HepG2 (cell line): ENCODE results near the gene DMRTB1. TPM values are rescaled to one million over a fixed set of nuclear protein-coding genes. Genes with fewer than 3 reads are reported as not detected.

Experiments used
- ATAC-seq: fragments of 200-7000 bp; cut with Tn5 transposase; 3 replicates; pipeline ENCODE4 v1.9.1; 2020; ENCODE audit warnings: mild to moderate bottlenecking, moderate library complexity
- BruUV-seq: library from RNA; stranded (reverse); fragments of 400-500 nt; replicated peaks from 2 replicates; lab custom pipeline; 2021; lab: Mats Ljungman, UMichigan
- CTCF ChIA-PET: fragments of 300-600 bp; formaldehyde crosslinking; extraction: SDS; loops from one replicate; lab custom pipeline; 2021; ENCODE audit warnings: low total read pairs, inconsistent platforms, low intra/inter-chr PET ratio; lab: Yijun Ruan, JAX
- POLR2A ChIA-PET: fragments of 350-600 bp; sonication (Branson Sonifier 250); formaldehyde crosslinking; loops from one replicate; lab custom pipeline; 2020; ENCODE audit warnings: antibody characterized with exemption, inconsistent platforms; lab: Yijun Ruan, JAX
- DNase-seq: peaks from one replicate; pipeline ENCODE4 v3.0.0-alpha.2; 2015; ENCODE audit warnings: low spot score
- FAIRE-seq: peaks from 3 replicates; lab custom pipeline; 2011; peaks lifted over from hg19 to GRCh38; lab: Jason Lieb, UNC
- H2AFZ ChIP-seq: one replicate; pipeline ENCODE4 v1.6.1; 2011; ENCODE audit warnings: low read length, inconsistent platforms
- H3K27ac ChIP-seq: fragments of 300-600 bp; 3 replicates; pipeline ENCODE4 v1.8.0; 2011; ENCODE audit warnings: mixed run types, mild to moderate bottlenecking, mixed read lengths, low read length, inconsistent platforms; ENCODE audit not compliant: insufficient read depth; ENCODE audit errors: extremely low read length
- H3K27me3 ChIP-seq, 2 experiments: fragments of 200-600 bp in 1 of 2; 2 replicates in 1 of 2; 3 replicates in 1 of 2; pipeline versions ENCODE4 v1.6.0 to v1.8.0; 2011; ENCODE audit warnings: low read length in 2 of 2, mild to moderate bottlenecking in 2 of 2, moderate library complexity in 2 of 2, inconsistent platforms in 1 of 2; ENCODE audit not compliant: insufficient read depth in 2 of 2, control insufficient read depth in 1 of 2
- H3K36me3 ChIP-seq, 2 experiments: fragments of 200-600 bp in 1 of 2; replicated peaks in 1 of 2; 2 replicates in 1 of 2; 3 replicates in 1 of 2; pipeline versions ENCODE4 v1.5.1 to v1.8.0; 2011; ENCODE audit warnings: low read length in 2 of 2, inconsistent platforms in 1 of 2; ENCODE audit not compliant: insufficient read depth in 2 of 2, control insufficient read depth in 1 of 2
- H3K4me1 ChIP-seq: 2 replicates; pipeline ENCODE4 v1.5.1; 2012; ENCODE audit warnings: low read length, inconsistent platforms; ENCODE audit not compliant: insufficient read depth
- H3K4me2 ChIP-seq: 2 replicates; pipeline ENCODE4 v1.6.0; 2011; ENCODE audit warnings: low read depth, low read length, inconsistent platforms
- H3K4me3 ChIP-seq, 3 experiments: fragments of 200-600 bp in 1 of 3; sonication (generic), shearing (Covaris generic) in 1 of 3; replicated peaks in 1 of 3; 2 replicates each; pipeline ENCODE4 v1.5.1; 2011 to 2016; ENCODE audit warnings: low read length in 3 of 3, inconsistent platforms in 2 of 3, low read depth in 2 of 3, mild to moderate bottlenecking in 2 of 3, control low read depth in 1 of 3, mixed read lengths in 1 of 3; ENCODE audit not compliant: insufficient read depth in 1 of 3
- H3K79me2 ChIP-seq: one replicate; pipeline ENCODE4 v1.6.1; 2011; ENCODE audit warnings: low read length, inconsistent platforms; ENCODE audit not compliant: insufficient read depth
- H3K9ac ChIP-seq: 2 replicates; pipeline ENCODE4 v1.6.0; 2011; ENCODE audit warnings: mild to moderate bottlenecking, low read depth, low read length, inconsistent platforms; ENCODE audit not compliant: insufficient read depth
- H3K9me3 ChIP-seq: 2 replicates; pipeline ENCODE4 v1.5.1; 2012; ENCODE audit warnings: mild to moderate bottlenecking, low read length
- H4K20me1 ChIP-seq: 2 replicates; pipeline ENCODE4 v1.6.0; 2011; ENCODE audit warnings: inconsistent platforms, mild to moderate bottlenecking, low read length, moderate library complexity; ENCODE audit not compliant: insufficient read depth
- BCL3 ChIP-seq: sonication (generic); formaldehyde crosslinking; IDR thresholded peaks from 2 replicates; pipeline ENCODE4 v1.5.1; 2020; ENCODE audit warnings: mild to moderate bottlenecking, missing genetic modification reagents, moderate library complexity
- NCOA5 ChIP-seq: sonication (generic); formaldehyde crosslinking; IDR thresholded peaks from 2 replicates; pipeline ENCODE4 v1.4.0; 2020; ENCODE audit warnings: missing genetic modification reagents
- NR2F6 ChIP-seq, 2 experiments: IDR thresholded peaks; 2 replicates each; pipeline ENCODE4 v1.6.1; 2016; ENCODE audit warnings: antibody characterized with exemption in 1 of 2, mild to moderate bottlenecking in 1 of 2
- SYNCRIP ChIP-seq: fragments of 200-400 bp; formaldehyde crosslinking; IDR thresholded peaks from 2 replicates; pipeline ENCODE4 v1.6.1; 2018; ENCODE audit warnings: mild to moderate bottlenecking, low read depth, low read length; ENCODE audit not compliant: insufficient read depth
- TGIF2 ChIP-seq: IDR thresholded peaks from 2 replicates; pipeline ENCODE4 v1.6.1; 2016; ENCODE audit warnings: control low read depth, missing compliant biosample characterization
- ZNF121 ChIP-seq: sonication (generic); formaldehyde crosslinking; IDR thresholded peaks from 2 replicates; pipeline ENCODE4 v1.5.0; 2020; ENCODE audit warnings: mild to moderate bottlenecking, missing genetic modification reagents
- ZNF337 ChIP-seq: sonication (generic); formaldehyde crosslinking; IDR thresholded peaks from 2 replicates; pipeline ENCODE4 v1.5.1; 2020; ENCODE audit warnings: missing genetic modification reagents, low read depth, mild to moderate bottlenecking, borderline replicate concordance
- ZNF431 ChIP-seq: sonication (generic); formaldehyde crosslinking; IDR thresholded peaks from 2 replicates; pipeline ENCODE4 v1.9.0; 2022; ENCODE audit warnings: missing genetic modification reagents, low read depth, mild to moderate bottlenecking, borderline replicate concordance
- WGBS: methylation state at CpG from one replicate; pipeline ENCODE4 v1.1.6; 2017; ENCODE audit warnings: low lambda C conversion rate; 5-methylcytosine and 5-hydroxymethylcytosine counted together
- in situ Hi-C: cut with HindIII; loops from 2 replicates; pipeline ENCODE4 v1.10.0; 2017; ENCODE audit warnings: low pct_unique_long_range_greater_than_20kb; ENCODE audit not compliant: extremely low pct_ligation_motif_present
- intact Hi-C: fragments of 100-400 bp; cut with micrococcal nuclease; formaldehyde crosslinking; loops from one replicate; pipeline ENCODE4 v1.10.0; 2022; ENCODE audit not compliant: unreplicated experiment
- polyA plus RNA-seq, 8 experiments: library from polyadenylated mRNA; depleted of rRNA in 3 of 8; stranded (reverse) in 7 of 8; unstranded in 1 of 8; fragments of >200 nt; fragmentation: Illumina TruSeq in 4 of 8; extraction: Trizol in 4 of 8; gene quantifications; 2 replicates each; pipeline versions ENCODE4 v1.2.1 to v1.2.3, GENCODE V29; 2011 to 2016; ENCODE audit warnings: low read depth in 4 of 8, missing spikeins in 1 of 8, mixed read lengths in 1 of 8; ENCODE audit not compliant: insufficient read depth in 1 of 8
- total RNA-seq, 5 experiments: library from RNA; depleted of rRNA; stranded (reverse); fragments of >200 nt; fragmentation: Illumina TruSeq; extraction: Trizol; gene quantifications; 2 replicates each; pipeline ENCODE4 v1.2.3, GENCODE V29; 2016; ENCODE audit warnings: low read depth in 1 of 5

Gene DMRTB1
- total and polyA plus RNA-seq, 2 of the 13 experiments (the other 11 are each of a cell fraction or from before 2014, with no cell fraction given) = not detected

- no peak for TF ChIP-seq BCL3
- TF ChIP-seq ZNF337 = no peak
Measured at GRCh38 chr1:53514436-53514835, 55.2 kb downstream of the DMRTB1 start (continued).

- POLR2A ChIA-PET = no interaction called here
- Histone ChIP-seq H3K79me2 (no peaks in the 10 kb centered on the region), H3K4me2 (no peak overlapping the region), H3K9ac (no peak overlapping the region), H3K4me3 (no peak overlapping the region), H3K27ac (no peak overlapping the region), H3K36me3 (no peaks in the 10 kb centered on the region), H4K20me1 (no peaks in the 10 kb centered on the region), H3K27me3 (peaks cover 10 to 34% of the 10 kb centered on the region in 2 experiments; a peak in 4 of 5 replicates), H2AFZ (no peak overlapping the region), H3K4me1 (no peaks in the 10 kb centered on the region), H3K9me3 (no peaks in the 10 kb centered on the region)
- in situ Hi-C loops (no loop called here), intact Hi-C loops (no loop called here)
- WGBS = 54% methylated on average over 7 of the region's 7 CpGs
- no TSS peak for BruUV-seq
- TF ChIP-seq NR2F6 (IDR thresholded peaks at IDR 0.05) (no peak), NR2F6 (CRISPR knock-in tag; IDR thresholded peaks at IDR 0.05) (no peak), ZNF431 (CRISPR knock-in tag) (no peak), NCOA5 (CRISPR knock-in tag) (no peak), ZNF121 (no peak), TGIF2 (CRISPR knock-in tag) (no peak), SYNCRIP (no peak)
- CTCF ChIA-PET = no interaction called here
- no peak for DNase-seq
- no peak for FAIRE-seq
- no peak for ATAC-seq
Measured at GRCh38 chr1:53516181-53516580, 57.0 kb downstream of the DMRTB1 start.

Other genes with a start within 250 kb of the DMRTB1 start
- gene CZIB, start 238.8 kb upstream of the DMRTB1 start, total RNA-seq (2016; rRNA removed; fragmentation: Illumina TruSeq; extraction: Trizol) = 49.2 and 51.4 TPM in 2 replicates
- gene CZIB, start 238.8 kb upstream of the DMRTB1 start, polyA plus RNA-seq (2011; rRNA removed) = 64.8 and 67.0 TPM in 2 replicates
- gene MAGOH, start 220.9 kb upstream of the DMRTB1 start, total RNA-seq (2016; rRNA removed; fragmentation: Illumina TruSeq; extraction: Trizol) = 87.0 and 145 TPM in 2 replicates
- gene MAGOH, start 220.9 kb upstream of the DMRTB1 start, polyA plus RNA-seq (2011; rRNA removed) = 22.9 and 24.1 TPM in 2 replicates
- 7.7 and 17.4 TPM in 2 replicates for gene LRP8, start 131.3 kb upstream of the DMRTB1 start, total RNA-seq (2016; rRNA removed; fragmentation: Illumina TruSeq; extraction: Trizol)
- 17.3 and 20.6 TPM in 2 replicates for gene LRP8, start 131.3 kb upstream of the DMRTB1 start, polyA plus RNA-seq (2011; rRNA removed)